ENCODE data around the gene DSC3. TPM values are rescaled to one million over a fixed set of nuclear protein-coding genes. Genes with fewer than 3 reads are reported as not detected.
"Not testable (repeated sequence)": the region's sequence is repeated elsewhere in the genome, so short reads cannot be mapped to it uniquely, and the experiment has no call there.

The DSC3 gene
- total and polyA plus RNA-seq, 4 donors: under 0.01 to 0.06 (median 0.05) TPM; not detected in 1

DNA sequence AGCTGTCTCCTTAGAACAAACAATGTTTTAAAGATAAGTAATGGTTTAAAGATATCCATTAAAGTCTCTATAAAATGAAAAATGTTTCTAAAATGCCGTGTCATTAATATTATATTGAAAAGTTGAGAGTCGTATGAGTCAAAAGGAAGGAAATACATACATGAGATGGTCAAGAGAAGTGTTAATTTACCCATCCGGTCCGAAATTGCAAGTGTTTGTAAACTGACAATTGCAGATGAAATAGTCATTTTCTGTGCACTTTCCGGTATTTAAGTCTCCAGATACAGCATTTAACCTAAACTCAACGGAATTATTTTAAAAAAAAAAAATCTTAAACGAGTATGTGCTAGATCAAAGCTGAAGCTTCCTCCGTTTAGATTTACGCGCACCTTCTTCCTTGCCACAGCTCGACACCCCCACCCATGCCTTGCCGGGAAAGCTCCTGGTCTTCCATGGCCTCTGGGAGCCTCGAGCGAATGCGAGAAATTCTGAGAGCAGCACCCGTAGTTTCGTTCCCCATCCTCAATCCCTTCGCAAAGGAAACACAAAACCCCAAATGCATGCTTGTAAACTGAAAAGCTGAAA, 1.8 kb downstream of the DSC3 start (continued):
- TF ChIP-seq HNF4A (conservative IDR thresholded peaks at IDR 0.05) (no peak), TAF1 (conservative IDR thresholded peaks at IDR 0.05) (no peak), RXRA (IDR thresholded peaks at IDR 0.05) (no peak), ATF3 (IDR thresholded peaks at IDR 0.05) (no peak)

DNA sequence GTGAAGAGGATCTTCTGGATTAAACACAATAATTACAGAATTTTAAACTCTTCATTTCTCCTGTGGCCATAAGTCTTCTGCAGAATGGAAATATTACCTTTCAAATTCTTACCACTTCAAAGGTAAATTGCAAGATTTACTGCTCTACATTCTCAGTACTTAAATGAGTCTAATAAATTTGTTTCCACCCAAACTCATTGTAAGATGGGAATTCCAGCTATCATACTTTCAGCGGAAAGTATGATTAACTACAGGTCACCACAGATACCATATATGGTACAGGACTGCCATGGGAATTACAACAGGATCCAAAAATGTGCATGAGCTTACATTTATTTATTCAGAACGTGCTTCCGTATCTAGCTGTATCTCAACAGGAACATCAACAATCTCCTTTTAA, 3.1 kb downstream of the DSC3 start:
- Histone ChIP-seq H3K27ac (ENCODE audit: low read depth in 1 of 2, low read length in 2 of 2) (no peak overlapping the region), H3K36me3 (ENCODE audit: control insufficient read depth in 4 of 4, insufficient read depth in 3 of 4, low read depth in 1 of 4, low read length in 3 of 4) (no peaks in the 10 kb centered on the region), H3K9me3 (ENCODE audit: control insufficient read depth in 4 of 4, low read length in 3 of 4) (peaks cover 0 to 11% (median under 1%) of the 10 kb centered on the region in 4 donors), H3K4me3 (ENCODE audit: low read depth in 1 of 3, low read length in 3 of 3) (no peak overlapping the region), H3K4me1 (ENCODE audit: control insufficient read depth in 4 of 4, insufficient read depth in 4 of 4, low read length in 3 of 4) (peaks cover 19 to 24% (median 20%) of the 10 kb centered on the region in 4 donors), H3K27me3 (ENCODE audit: control insufficient read depth in 4 of 4, insufficient read depth in 4 of 4, low read length in 3 of 4) (peaks cover 0 to 28% (median 11%) of the 10 kb centered on the region in 4 donors), H3K9ac (ENCODE audit: low read depth in 1 of 2, low read length in 2 of 2) (no peak overlapping the region)
- 70% methylated on average over 3 of the region's 3 CpGs for WGBS
- no peak for DNase-seq (ENCODE audit: low spot score)
- TF ChIP-seq, protein P1, sequence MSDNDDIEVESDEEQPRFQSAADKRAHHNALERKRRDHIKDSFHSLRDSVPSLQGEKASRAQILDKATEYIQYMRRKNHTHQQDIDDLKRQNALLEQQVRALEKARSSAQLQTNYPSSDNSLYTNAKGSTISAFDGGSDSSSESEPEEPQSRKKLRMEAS (IDR thresholded peaks at IDR 0.05): no peak
- no peak for TF ChIP-seq SP1 (IDR thresholded peaks at IDR 0.05)
- TF ChIP-seq ZBTB33 (IDR thresholded peaks at IDR 0.05): no peak
- no peak for TF ChIP-seq RXRA (IDR thresholded peaks at IDR 0.05)
- TF ChIP-seq HNF4G (IDR thresholded peaks at IDR 0.05): no peak
- TF ChIP-seq TAF1 (conservative IDR thresholded peaks at IDR 0.05): no peak
- TF ChIP-seq HNF4A (conservative IDR thresholded peaks at IDR 0.05): no peak
- no peak for TF ChIP-seq EGR1 (IDR thresholded peaks at IDR 0.05; ENCODE audit: low read depth in 2 of 2)
- TF ChIP-seq REST (IDR thresholded peaks at IDR 0.05): no peak
- TF ChIP-seq ATF3 (IDR thresholded peaks at IDR 0.05): no peak
- TF ChIP-seq CTCF (IDR thresholded peaks at IDR 0.05; ENCODE audit: low read depth, low read length, missing input control): no peak

DNA sequence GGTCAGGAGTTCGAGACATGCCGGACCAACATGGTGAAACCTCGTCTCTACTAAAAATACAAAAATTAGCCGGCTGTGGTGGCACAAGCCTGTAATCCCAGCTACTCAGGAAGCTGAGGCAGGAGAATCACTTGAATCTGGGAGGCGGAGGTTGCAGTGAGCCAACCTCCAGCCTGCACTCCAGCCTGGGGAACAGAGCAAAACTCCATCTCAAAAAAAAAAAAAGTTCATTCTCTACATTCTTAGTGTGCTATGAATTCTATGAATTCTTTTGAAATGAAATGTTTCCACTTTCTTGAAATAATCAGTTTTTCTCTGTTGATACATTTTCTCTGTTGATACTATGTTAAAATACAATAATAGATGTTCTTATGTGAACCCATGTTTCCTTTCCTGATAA, 4.9 kb downstream of the DSC3 start:
- H3K4me3 ChIP-seq (ENCODE audit: low read depth in 1 of 3, low read length in 3 of 3); H3K36me3 ChIP-seq (ENCODE audit: control insufficient read depth in 4 of 4, insufficient read depth in 3 of 4, low read depth in 1 of 4, low read length in 3 of 4); H3K9me3 ChIP-seq (ENCODE audit: control insufficient read depth in 4 of 4, low read length in 3 of 4); H3K9ac ChIP-seq (ENCODE audit: low read depth in 1 of 2, low read length in 2 of 2); H3K27ac ChIP-seq (ENCODE audit: low read depth in 1 of 2, low read length in 2 of 2); DNase-seq (ENCODE audit: low spot score): not testable (repeated sequence)
- WGBS: 91% methylated on average over 5 of the region's 5 CpGs
- H3K27me3 ChIP-seq (ENCODE audit: control insufficient read depth in 4 of 4, insufficient read depth in 4 of 4, low read length in 3 of 4): peaks cover 0 to 18% (median 5%) of the 10 kb centered on the region in 4 donors
- H3K4me1 ChIP-seq (ENCODE audit: control insufficient read depth in 4 of 4, insufficient read depth in 4 of 4, low read length in 3 of 4): peaks cover 16 to 20% (median 17%) of the 10 kb centered on the region in 4 donors

Data from liver (tissue), 9 donors.